ENCODE data around the gene DNMT3A.

Gene DNMT3A

GRCh38 chr2:25197336-25198208 lies 144.2 kb downstream of the DNMT3A start:
- DNase-seq = no peak

GRCh38 chr2:25194576-25195122 lies 147.1 kb downstream of the DNMT3A start:
- DNase-seq = no peak

GRCh38 chr2:25190536-25190935 lies 151.2 kb downstream of the DNMT3A start:
- no peak for DNase-seq

GRCh38 chr2:25188405-25188804 lies 153.3 kb downstream of the DNMT3A start:
- no peak for DNase-seq

- no peak for DNase-seq
Measured at GRCh38 chr2:25187729-25188350, 153.9 kb downstream of the DNMT3A start.

GRCh38 chr2:25184254-25184653 lies 157.5 kb downstream of the DNMT3A start:
- no peak for DNase-seq

- DNase-seq = no peak
Measured at GRCh38 chr2:25178976-25179375, 162.7 kb downstream of the DNMT3A start.
